Measurements from ENCODE around the gene NPLOC4. TPM values are rescaled to one million over a fixed set of nuclear protein-coding genes. Genes with fewer than 3 reads are reported as not detected.
"Not testable (repeated sequence)": the region's sequence is repeated elsewhere in the genome, so short reads cannot be mapped to it uniquely, and the experiment has no call there.

NPLOC4 gene
- total RNA-seq, 1 donor from 2014 or later: 107 TPM

GRCh38 chr17:81599719-81600486 lies 37.0 kb downstream of the NPLOC4 start:
- intact Hi-C loops (cut with DNase I): loop anchor here (5.0 kb wide), 2 partner anchors 78 to 348 kb away; no protein-coding TSS in a partner anchor
- no peak for DNase-seq (ENCODE audit: low spot score)

DNA sequence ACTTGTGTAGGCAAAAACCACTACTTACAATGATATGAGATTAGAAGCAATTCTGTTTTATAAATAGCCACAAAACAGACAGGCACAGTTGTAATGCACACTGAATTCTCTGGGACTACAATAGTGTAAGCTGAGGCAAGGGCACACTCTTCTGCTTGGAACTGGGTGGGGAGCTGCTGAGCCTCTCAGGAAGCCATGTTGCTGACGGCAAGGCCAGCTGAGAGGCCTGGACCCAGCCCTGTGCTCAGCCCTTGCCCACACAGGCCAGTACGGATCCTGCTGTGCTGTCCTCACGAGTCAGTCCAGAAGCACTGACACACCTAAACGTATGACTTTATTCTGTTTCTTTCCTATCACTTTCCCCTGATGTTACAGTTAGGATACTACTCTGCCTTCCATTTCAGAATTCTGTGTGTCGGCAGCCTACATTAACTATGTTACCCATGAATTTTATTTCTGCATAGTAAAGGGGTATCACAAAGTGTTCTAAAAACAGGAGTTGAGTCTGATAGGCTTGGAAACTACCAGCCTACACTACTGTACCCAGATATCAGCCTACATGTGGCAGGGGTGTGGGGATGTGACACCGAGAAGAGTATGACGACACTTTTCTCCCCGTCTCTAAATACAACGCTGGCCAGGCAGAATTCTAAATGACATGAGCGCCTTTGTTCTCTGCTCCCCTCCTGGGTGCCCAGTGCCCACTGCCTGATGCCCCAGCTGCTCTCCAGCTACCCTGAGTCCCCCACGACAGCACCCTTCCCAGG lies 43.6 kb downstream of the NPLOC4 start:
- intact Hi-C loops (cut with DNase I): no loop called here
- DNase-seq (ENCODE audit: low spot score): no peak

DNA sequence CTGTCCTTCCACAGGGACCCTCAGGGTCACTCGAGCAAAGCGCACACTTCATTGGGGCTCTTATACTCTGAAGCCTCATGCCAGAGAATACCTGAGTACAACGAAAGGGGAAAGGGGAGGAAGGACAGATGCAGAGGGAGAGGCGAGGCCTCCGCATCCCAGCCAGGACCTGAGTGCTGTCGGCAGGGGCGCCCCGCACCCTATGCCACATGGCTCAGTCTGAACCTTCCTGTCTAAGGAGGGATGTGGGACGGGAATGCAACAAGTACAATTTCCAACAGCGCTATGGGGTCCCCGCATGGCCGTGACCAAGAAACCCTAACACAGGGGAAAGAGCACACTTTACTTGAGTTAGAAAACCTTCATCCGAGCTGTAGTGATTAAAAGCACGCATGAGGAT lies 44.9 kb downstream of the NPLOC4 start:
- no peak for DNase-seq (ENCODE audit: low spot score)
- intact Hi-C loops (cut with DNase I): no loop called here

GRCh38 chr17:81590121-81590520 lies 46.8 kb downstream of the NPLOC4 start:
- intact Hi-C loops (cut with DNase I): no loop called here
- no peak for DNase-seq (ENCODE audit: low spot score)

DNA sequence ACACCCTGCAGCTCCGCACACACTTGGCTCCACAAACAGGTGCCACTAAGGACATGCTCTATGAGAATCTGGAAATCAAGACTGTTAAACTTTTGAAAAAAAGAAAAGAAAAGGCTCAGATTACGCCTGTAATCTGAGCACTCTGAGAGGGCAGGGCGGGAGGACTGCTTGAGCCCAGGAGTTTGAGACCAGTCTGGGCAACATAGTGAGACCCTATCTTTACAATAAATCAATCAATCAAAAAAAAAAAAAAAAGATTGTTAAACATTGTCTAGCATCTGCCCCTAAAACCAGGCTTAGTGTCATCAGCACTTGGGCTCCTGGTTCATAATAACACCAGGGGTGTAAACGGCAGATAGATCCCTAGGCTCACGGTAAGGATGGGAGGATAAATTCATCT lies 47.3 kb downstream of the NPLOC4 start:
- intact Hi-C loops (cut with DNase I): no loop called here
- DNase-seq (ENCODE audit: low spot score): no peak

DNA sequence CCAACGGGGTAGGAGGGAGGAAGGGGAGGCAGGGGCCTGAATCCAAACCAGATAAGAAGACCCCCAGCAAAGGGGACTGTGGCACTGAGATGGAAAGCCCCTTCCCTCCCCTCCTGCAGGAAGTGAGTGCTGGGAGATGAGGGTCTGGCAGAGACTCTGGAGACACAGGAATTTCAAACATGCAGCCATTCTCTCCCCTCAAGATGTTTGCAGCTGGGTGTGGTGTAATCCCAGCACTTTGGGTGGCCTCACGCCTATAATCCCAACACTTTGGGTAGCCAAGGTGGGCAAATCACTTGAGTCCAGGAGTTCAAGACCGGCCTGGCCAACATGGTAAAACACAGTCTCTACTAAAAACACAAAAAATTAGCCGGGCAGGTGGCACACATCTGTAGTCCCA lies 50.8 kb downstream of the NPLOC4 start:
- DNase-seq (ENCODE audit: low spot score): no peak
- intact Hi-C loops (cut with DNase I): no loop called here

GRCh38 chr17:81584771-81585170 lies 52.1 kb downstream of the NPLOC4 start:
- intact Hi-C loops (cut with DNase I); DNase-seq (ENCODE audit: low spot score): not testable (repeated sequence)

- intact Hi-C loops (cut with DNase I): no loop called here
- no peak for DNase-seq (ENCODE audit: low spot score)
These were observed 53.1 kb downstream of the NPLOC4 start for GRCh38 chr17:81583589-81584342.

DNA sequence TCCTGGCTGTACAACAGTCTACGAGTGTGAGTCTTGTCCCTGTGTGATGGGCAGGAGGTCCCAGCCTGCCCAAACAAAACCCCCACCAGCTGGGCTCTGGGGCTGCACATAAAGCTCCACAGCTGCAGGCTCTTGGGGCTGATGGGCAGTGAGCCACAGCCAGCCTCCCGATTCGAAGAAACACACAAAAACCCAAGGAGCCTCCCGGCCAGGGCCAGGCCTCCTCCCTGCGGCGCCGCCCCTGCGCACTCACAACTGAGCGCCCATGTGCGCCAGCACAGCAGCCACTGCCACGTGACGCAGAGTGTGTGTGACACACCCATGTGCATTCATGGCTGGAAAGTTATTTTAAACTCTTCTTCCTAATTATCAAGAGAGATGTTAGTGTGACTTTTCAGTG lies 54.2 kb downstream of the NPLOC4 start:
- intact Hi-C loops (cut with DNase I): no loop called here
- DNase-seq (ENCODE audit: low spot score): no peak

- DNase-seq (ENCODE audit: low spot score): no peak
These were observed 54.6 kb downstream of the NPLOC4 start for GRCh38 chr17:81582341-81582740.

GRCh38 chr17:81581758-81582157 lies 55.2 kb downstream of the NPLOC4 start:
- intact Hi-C loops (cut with DNase I): no loop called here

More at GRCh38 chr17:81582341-81582740, 54.6 kb downstream of the NPLOC4 start:
- intact Hi-C loops (cut with DNase I): no loop called here

GRCh38 chr17:81580481-81580880 lies 56.4 kb downstream of the NPLOC4 start:
- DNase-seq (ENCODE audit: low spot score): no peak
- intact Hi-C loops (cut with DNase I): no loop called here

More at GRCh38 chr17:81581758-81582157, 55.2 kb downstream of the NPLOC4 start:
- DNase-seq (ENCODE audit: low spot score): no peak

DNA sequence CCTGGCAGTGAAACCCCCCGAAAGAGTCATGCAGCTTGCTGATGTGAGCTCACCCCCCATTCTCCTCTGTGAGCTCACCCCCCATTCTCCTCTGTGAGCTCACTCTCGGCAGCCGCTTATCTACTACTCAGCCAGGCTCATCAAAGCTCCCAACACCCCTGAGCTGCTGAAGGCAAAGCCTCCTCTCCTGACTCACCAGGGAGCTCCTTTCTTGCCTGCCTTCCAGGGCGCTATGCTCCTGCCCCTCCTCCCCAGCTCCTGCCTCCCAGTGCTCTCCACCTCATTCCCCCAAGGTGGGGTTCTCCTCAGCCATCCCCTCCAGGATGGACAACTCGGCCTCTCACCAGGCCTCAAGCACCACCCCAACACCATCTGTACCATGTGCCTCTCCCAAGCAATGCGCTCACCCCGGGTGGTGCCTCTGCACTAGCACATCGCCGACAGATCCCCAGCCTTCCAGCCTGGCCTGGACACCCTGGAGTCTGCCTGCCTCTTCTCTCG lies 57.0 kb downstream of the NPLOC4 start:
- no peak for DNase-seq (ENCODE audit: low spot score)
- intact Hi-C loops (cut with DNase I): no loop called here

- DNase-seq (ENCODE audit: low spot score): no peak
- intact Hi-C loops (cut with DNase I): no loop called here
These were observed 57.6 kb downstream of the NPLOC4 start for GRCh38 chr17:81579298-81579697.

- no peak for DNase-seq (ENCODE audit: low spot score)
- intact Hi-C loops (cut with DNase I): no loop called here
These were observed 58.2 kb downstream of the NPLOC4 start for GRCh38 chr17:81578561-81579225.

GRCh38 chr17:81578038-81578441 lies 58.9 kb downstream of the NPLOC4 start:
- intact Hi-C loops (cut with DNase I): no loop called here

DNA sequence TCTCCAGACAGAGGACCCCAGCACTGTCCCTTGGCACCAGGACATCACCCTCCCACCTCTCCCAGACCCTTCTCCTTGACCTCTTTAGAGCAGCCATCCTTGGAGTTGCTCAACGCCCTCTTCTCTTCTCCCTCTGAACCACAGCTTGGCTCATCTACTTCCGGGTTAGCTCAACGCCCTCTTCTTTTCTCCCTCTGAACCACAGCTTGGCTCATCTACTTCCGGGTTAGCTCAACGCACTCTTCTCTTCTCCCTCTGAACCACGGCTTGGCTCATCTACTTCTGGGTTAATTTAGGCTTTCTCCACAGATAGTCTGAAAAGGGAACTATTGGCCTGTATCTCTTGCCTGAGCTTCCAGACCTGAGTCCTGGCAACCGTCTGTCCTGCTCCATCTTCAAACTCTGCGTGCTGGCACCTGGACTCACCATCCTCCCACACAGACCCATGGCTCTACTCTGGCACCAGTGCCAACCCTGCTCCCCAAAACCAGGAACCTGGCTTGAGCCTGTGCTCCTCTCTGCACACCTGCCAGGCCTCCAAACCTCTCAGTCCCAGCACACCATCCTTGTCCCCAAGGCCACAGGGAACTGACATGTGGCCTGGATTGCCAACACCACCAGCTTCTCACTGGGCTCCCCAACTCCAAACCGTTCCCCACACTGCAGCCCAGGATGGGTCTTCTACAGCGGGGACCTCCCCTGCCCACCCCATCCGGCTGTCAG lies 59.5 kb downstream of the NPLOC4 start:
- intact Hi-C loops (cut with DNase I): no loop called here
- no peak for DNase-seq (ENCODE audit: low spot score)

More at GRCh38 chr17:81578038-81578441, 58.9 kb downstream of the NPLOC4 start:
- no peak for DNase-seq (ENCODE audit: low spot score)

DNA sequence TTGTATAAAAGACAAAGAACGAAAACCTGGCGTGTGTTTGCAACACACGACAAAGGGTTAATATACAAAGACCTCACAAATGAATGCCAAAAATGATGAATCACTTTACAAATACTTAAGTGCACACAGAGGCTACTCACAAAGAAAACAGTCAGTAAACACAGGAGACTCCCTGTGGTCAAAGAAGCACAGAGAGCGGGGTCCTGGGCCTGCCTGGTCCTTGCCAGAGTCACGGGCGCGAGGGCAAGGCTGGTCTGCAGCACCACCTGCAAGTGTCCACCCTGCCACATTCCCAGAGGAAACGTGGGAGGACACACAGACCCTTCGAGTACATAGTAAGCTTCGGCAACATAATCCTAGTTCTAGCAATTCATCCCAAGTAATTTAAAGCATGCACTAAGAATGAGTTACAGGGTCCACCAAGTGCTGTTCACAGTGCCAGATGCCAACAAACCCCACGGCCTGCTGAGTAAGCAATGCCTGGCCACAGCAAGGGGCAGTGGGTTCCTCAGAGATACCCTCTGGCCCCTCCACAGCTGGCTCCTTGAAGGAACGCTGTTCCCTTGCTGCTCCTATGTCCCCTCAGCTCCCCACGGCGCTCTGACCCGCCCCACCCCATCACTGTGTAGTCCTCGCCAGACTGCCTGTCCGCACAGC lies 60.2 kb downstream of the NPLOC4 start:
- intact Hi-C loops (cut with DNase I): no loop called here
- no peak for DNase-seq (ENCODE audit: low spot score)
